Lower leg skin (tissue), 3 donors: ENCODE measurements around the gene DGUOK.

ENCODE experiments used
- POLR2A ChIP-seq, 2 donors: fragments of 450-650 bp; IDR thresholded peaks; one replicate each; pipeline ENCODE4 v1.6.1; 2016 to 2017; ENCODE audit warnings: antibody characterized with exemption in 2 of 2, mild to moderate bottlenecking in 1 of 2, moderate library complexity in 1 of 2
- TF ChIP-seq, protein P1 (sequence below), 3 donors: fragments of 450-650 bp; IDR thresholded peaks; one replicate each; pipeline ENCODE4 v1.5.1; 2016; ENCODE audit warnings: antibody characterized with exemption in 3 of 3, mild to moderate bottlenecking in 3 of 3, moderate library complexity in 2 of 3

DNA sequence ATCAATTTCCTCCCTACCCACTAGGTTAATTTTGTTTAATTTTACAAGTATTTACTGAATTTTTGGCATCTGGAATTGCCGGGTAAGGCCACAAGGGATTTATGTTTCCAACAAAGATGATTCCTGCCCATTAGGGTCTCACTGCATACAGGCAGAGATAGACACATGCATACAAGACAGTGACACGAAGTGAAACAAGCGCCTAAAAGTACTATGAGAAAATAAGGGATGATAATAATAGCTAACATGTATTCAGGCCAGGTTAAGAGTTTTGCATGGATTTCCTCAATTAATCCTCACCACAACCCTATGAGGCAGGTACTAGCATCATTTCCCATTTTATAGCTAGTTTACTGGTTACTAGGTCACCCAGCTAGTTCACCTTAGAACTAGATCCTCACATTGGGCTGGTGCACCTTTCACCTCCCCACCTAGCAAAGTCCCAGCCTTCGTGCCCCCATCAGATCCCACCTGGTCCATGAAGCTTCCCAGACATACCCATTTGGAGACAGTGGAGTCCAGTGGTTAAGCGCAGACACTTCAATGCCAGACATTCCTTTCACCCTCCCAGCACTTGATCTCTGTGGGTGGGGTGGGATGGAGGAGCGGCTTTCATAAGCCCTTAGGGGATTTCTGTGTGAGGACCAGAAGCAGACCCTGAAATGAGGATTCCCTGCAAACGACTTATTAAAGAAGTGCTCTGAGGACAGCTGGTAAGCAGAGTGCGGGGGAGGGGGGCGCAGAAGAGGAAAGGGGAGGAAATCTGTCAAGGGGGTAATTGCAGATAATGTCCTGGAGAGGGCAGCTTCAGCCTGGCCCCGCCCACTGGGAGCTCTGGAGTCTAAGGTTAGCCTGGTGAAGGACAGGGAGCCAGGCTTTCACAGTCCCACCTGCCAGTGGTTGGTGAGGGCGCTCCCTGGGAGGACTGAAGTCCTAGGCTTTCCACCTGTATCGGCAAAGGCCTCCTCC is 5.8 kb upstream of the DGUOK start:
- TF ChIP-seq, protein P1, sequence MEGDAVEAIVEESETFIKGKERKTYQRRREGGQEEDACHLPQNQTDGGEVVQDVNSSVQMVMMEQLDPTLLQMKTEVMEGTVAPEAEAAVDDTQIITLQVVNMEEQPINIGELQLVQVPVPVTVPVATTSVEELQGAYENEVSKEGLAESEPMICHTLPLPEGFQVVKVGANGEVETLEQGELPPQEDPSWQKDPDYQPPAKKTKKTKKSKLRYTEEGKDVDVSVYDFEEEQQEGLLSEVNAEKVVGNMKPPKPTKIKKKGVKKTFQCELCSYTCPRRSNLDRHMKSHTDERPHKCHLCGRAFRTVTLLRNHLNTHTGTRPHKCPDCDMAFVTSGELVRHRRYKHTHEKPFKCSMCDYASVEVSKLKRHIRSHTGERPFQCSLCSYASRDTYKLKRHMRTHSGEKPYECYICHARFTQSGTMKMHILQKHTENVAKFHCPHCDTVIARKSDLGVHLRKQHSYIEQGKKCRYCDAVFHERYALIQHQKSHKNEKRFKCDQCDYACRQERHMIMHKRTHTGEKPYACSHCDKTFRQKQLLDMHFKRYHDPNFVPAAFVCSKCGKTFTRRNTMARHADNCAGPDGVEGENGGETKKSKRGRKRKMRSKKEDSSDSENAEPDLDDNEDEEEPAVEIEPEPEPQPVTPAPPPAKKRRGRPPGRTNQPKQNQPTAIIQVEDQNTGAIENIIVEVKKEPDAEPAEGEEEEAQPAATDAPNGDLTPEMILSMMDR (IDR thresholded peaks at IDR 0.05) = no peak
- TF ChIP-seq POLR2A (IDR thresholded peaks at IDR 0.05) = no peak
